Fibroblast of lung (primary cell): ENCODE measurements around the gene TMCC2. TPM values are rescaled to one million over a fixed set of nuclear protein-coding genes. Genes with fewer than 3 reads are reported as not detected.

Experiments
- DNase-seq, 2 donors: peaks; one replicate each; pipeline versions ENCODE4 v3.0.0 to v3.0.0-alpha.2; 2010; ENCODE audit warnings: low read depth in 2 of 2
- H2AFZ ChIP-seq: 2 replicates; pipeline ENCODE4 v1.5.1; 2012; ENCODE audit warnings: low read length, control low read depth, inconsistent platforms
- H3K27ac ChIP-seq: 2 replicates; pipeline ENCODE4 v1.5.1; 2011; ENCODE audit warnings: low read length, control low read depth; ENCODE audit not compliant: insufficient read depth
- H3K27me3 ChIP-seq: 2 replicates; pipeline ENCODE4 v1.5.1; 2011; ENCODE audit warnings: mild to moderate bottlenecking, low read length; ENCODE audit not compliant: control insufficient read depth, insufficient read depth
- H3K36me3 ChIP-seq: 2 replicates; pipeline ENCODE4 v1.5.1; 2011; ENCODE audit warnings: low read length; ENCODE audit not compliant: control insufficient read depth, insufficient read depth
- H3K4me1 ChIP-seq: 2 replicates; pipeline ENCODE4 v1.5.1; 2011; ENCODE audit warnings: low read length; ENCODE audit not compliant: control insufficient read depth, insufficient read depth; ENCODE audit errors: extremely low read depth
- H3K4me2 ChIP-seq: 2 replicates; pipeline ENCODE4 v1.5.1; 2011; ENCODE audit warnings: low read length, control low read depth; ENCODE audit not compliant: insufficient read depth; ENCODE audit errors: extremely low read depth
- H3K4me3 ChIP-seq, 4 experiments: fragments of 200-600 bp in 1 of 4; sonication (generic) in 1 of 4; replicated peaks in 1 of 4; 2 replicates each; pipeline ENCODE4 v1.5.1; 2011 to 2016; ENCODE audit warnings: low read length in 4 of 4, low read depth in 3 of 4, mild to moderate bottlenecking in 3 of 4, control low read depth in 2 of 4, inconsistent platforms in 1 of 4, mixed read lengths in 1 of 4; ENCODE audit not compliant: insufficient read depth in 1 of 4; ENCODE audit errors: control extremely low read depth in 1 of 4
- H3K79me2 ChIP-seq: 2 replicates; pipeline ENCODE4 v1.5.1; 2012; ENCODE audit warnings: mild to moderate bottlenecking, low read length, inconsistent platforms; ENCODE audit not compliant: control insufficient read depth, insufficient read depth
- H3K9ac ChIP-seq: 2 replicates; pipeline ENCODE4 v1.5.1; 2011; ENCODE audit warnings: mild to moderate bottlenecking, low read length, control low read depth; ENCODE audit not compliant: insufficient read depth
- H3K9me3 ChIP-seq: 2 replicates; pipeline ENCODE4 v1.5.1; 2012; ENCODE audit warnings: low read depth, low read length; ENCODE audit not compliant: control insufficient read depth, insufficient read depth
- H4K20me1 ChIP-seq: 2 replicates; pipeline ENCODE4 v1.5.1; 2011; ENCODE audit warnings: low read length; ENCODE audit not compliant: control insufficient read depth, insufficient read depth; ENCODE audit errors: extremely low read depth
- EZH2 ChIP-seq: IDR thresholded peaks from 2 replicates; pipeline ENCODE4 v1.5.1; 2012; ENCODE audit warnings: low read length, control low read depth, mild to moderate bottlenecking; ENCODE audit errors: missing control alignments
- polyA plus RNA-seq, 2 donors: library from polyadenylated mRNA; depleted of rRNA in 1 of 2; stranded (reverse) in 1 of 2; unstranded in 1 of 2; fragments of >200 nt; gene quantifications; 2 replicates each; pipeline ENCODE4 v1.2.1, GENCODE V29; 2011 to 2012; ENCODE audit warnings: missing spikeins in 1 of 2
- total RNA-seq: library from RNA; depleted of rRNA; stranded (reverse); fragments of >200 nt; gene quantifications from 2 replicates; pipeline ENCODE4 v1.2.1, GENCODE V29; 2014
- TF ChIP-seq, protein P1 (sequence below), 2 donors: IDR thresholded peaks in 1 of 2; conservative IDR thresholded peaks in 1 of 2; 1 replicate in 1 of 2; 2 replicates in 1 of 2; pipeline ENCODE4 v1.5.1; 2011 to 2012; ENCODE audit warnings: low read length in 2 of 2, control low read depth in 1 of 2, inconsistent platforms in 1 of 2, low read depth in 1 of 2, mild to moderate bottlenecking in 1 of 2

Gene TMCC2
- total and polyA plus RNA-seq, 2 donors (not counting 1 experiment from before 2014, with no cell fraction given), result 2.3 to 6.9 TPM

DNA sequence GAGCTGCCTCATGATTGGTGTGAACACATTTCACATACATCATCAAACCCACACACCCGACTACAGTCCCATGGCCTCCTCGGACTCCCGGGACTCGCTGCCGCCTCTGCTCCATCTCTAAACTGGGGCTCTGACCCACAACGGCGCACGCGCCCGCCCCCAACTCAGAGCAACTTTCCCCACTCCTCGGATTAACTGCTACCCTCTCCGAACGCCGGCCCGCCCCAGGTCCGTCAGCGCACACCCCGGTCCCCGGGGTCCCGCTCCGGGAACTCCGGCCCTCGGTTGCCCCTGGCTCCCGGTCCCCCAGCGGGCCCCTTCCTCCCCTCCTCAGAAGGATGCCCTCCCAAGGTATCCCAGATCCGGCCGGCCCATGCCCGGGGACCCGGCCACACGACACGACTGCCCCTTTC lies 17.0 kb upstream of the TMCC2 start:
- no peaks in the 10 kb centered on the region for H4K20me1 ChIP-seq
- no peaks in the 10 kb centered on the region for H3K36me3 ChIP-seq
- H3K4me3 ChIP-seq, result peak overlapping the region; percentile 84 to 97 (median 90)
- no peaks in the 10 kb centered on the region for H3K4me1 ChIP-seq
- peak in 1 of 2 donors; percentile 37 for DNase-seq
- no peaks in the 10 kb centered on the region for H3K9me3 ChIP-seq
- peaks cover 49% of the 10 kb centered on the region for H3K79me2 ChIP-seq
- peak overlapping the region; percentile 70 for H2AFZ ChIP-seq
- H3K4me2 ChIP-seq, result peak overlapping the region; percentile 84
- peak overlapping the region; percentile 94 for H3K27ac ChIP-seq
- H3K9ac ChIP-seq, result peak overlapping the region; percentile 97
- H3K27me3 ChIP-seq, result no peaks in the 10 kb centered on the region
- TF ChIP-seq EZH2, result no peak
- TF ChIP-seq, protein P1, sequence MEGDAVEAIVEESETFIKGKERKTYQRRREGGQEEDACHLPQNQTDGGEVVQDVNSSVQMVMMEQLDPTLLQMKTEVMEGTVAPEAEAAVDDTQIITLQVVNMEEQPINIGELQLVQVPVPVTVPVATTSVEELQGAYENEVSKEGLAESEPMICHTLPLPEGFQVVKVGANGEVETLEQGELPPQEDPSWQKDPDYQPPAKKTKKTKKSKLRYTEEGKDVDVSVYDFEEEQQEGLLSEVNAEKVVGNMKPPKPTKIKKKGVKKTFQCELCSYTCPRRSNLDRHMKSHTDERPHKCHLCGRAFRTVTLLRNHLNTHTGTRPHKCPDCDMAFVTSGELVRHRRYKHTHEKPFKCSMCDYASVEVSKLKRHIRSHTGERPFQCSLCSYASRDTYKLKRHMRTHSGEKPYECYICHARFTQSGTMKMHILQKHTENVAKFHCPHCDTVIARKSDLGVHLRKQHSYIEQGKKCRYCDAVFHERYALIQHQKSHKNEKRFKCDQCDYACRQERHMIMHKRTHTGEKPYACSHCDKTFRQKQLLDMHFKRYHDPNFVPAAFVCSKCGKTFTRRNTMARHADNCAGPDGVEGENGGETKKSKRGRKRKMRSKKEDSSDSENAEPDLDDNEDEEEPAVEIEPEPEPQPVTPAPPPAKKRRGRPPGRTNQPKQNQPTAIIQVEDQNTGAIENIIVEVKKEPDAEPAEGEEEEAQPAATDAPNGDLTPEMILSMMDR (conservative IDR thresholded peaks at IDR 0.05 in 1 of 2, IDR thresholded peaks at IDR 0.05 in 1 of 2; ENCODE audit: low read depth in 1 of 2, low read length in 2 of 2), result no peak

DNA sequence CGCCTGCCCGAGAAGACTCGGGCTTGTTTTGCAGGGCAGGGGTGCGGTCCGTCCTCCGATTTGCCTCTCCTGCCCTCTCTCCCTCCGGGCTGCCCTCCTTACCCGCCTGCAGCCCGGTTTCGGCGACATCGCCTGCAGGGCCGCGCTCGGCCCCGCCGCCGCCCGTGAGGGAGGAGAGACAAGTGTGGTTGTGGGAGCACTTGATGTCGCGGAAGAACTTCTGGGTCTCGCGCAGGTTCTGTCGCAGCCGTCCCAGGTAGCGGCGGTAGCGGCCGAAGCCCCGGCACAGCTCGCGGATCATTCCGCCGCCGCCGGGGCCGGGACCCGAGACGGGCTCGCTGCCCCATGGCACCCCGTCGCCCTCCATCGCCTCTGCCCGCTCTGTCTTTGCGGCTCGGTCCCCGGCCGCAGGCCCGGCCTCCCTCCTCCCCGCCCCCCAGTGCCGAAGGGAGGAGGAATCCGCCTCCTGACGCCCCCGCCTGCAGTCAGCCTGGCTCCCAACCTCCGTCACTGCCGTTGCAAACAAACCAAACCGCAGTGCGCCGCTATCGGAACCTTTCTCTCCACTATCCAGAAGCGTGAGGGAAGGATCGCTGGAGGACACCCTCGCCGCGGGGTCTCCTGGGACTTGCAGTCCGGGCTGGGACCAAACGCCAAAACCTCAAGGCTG lies 16.4 kb upstream of the TMCC2 start, which contains the start of gene DSTYK:
TSS of gene DSTYK (minus strand) at position 534 of the 670 bp plus-strand sequence. CDS start at position 367, 167 bp downstream.
- peak within 1 kb of the TSS; percentile 87 for H2AFZ ChIP-seq
- H4K20me1 ChIP-seq, result no peaks in the 10 kb centered on the region
- no peaks in the 10 kb centered on the region for H3K4me1 ChIP-seq
- no peaks in the 10 kb centered on the region for H3K36me3 ChIP-seq
- H3K79me2 ChIP-seq, result peaks cover 47% of the 10 kb centered on the region
- H3K9ac ChIP-seq, result peak within 1 kb of the TSS; percentile 97
- H3K9me3 ChIP-seq, result no peaks in the 10 kb centered on the region
- peak within 1 kb of the TSS; percentile 84 to 97 (median 90) for H3K4me3 ChIP-seq
- TF ChIP-seq, protein P1 (conservative IDR thresholded peaks at IDR 0.05 in 1 of 2, IDR thresholded peaks at IDR 0.05 in 1 of 2; ENCODE audit: low read depth in 1 of 2, low read length in 2 of 2), result no peak
- no peak for TF ChIP-seq EZH2
- H3K27ac ChIP-seq, result peak within 1 kb of the TSS; percentile 94
- no peaks in the 10 kb centered on the region for H3K27me3 ChIP-seq
- peak within 1 kb of the TSS; percentile 84 for H3K4me2 ChIP-seq
- peak; percentile 97 to 98 for DNase-seq

DNA sequence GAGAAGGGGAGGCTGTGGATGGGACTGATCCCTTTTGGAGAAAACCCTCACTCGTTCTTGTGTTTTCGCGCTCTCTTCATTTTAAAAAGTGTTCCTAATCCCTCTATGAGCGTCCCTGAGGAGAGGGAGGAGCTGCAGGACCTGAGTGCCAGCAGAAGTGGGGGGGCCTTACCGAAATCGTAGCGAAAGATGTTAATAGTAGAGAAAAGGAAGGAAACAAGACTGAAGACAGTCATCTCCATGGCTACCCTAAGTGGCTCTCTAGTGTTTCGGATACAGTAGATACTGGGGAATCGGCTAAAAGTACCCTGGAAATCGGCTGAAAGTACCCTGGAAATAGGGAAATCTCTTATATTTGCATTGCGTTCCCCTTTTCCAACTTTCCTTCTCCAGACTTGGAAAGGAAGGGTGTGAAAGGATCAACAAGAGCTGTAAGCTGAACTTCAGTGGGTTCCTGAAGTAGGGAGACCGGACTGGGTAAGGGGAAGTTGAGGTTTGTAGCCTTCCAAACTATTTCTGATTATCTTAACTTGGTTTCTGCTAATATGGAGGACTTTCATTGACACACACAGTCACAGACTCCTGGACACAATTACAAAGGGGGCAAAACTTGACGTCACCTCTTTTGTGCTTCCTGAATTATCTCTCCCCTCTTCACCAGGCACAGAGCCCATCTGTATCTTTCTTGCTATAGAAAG lies 15.8 kb upstream of the TMCC2 start:
- TF ChIP-seq EZH2, result no peak
- TF ChIP-seq, protein P1 (conservative IDR thresholded peaks at IDR 0.05 in 1 of 2, IDR thresholded peaks at IDR 0.05 in 1 of 2; ENCODE audit: low read depth in 1 of 2, low read length in 2 of 2), result no peak
- H2AFZ ChIP-seq, result peak overlapping the region; percentile 87
- H3K79me2 ChIP-seq, result peaks cover 41% of the 10 kb centered on the region
- peak overlapping the region; percentile 53 for H3K4me2 ChIP-seq
- no peaks in the 10 kb centered on the region for H3K4me1 ChIP-seq
- no peak overlapping the region for H3K9ac ChIP-seq
- H3K9me3 ChIP-seq, result no peaks in the 10 kb centered on the region
- no peaks in the 10 kb centered on the region for H3K36me3 ChIP-seq
- H3K27me3 ChIP-seq, result no peaks in the 10 kb centered on the region
- peak overlapping the region in 3 of 4 experiments; percentile 84 to 97 (median 87) for H3K4me3 ChIP-seq
- no peaks in the 10 kb centered on the region for H4K20me1 ChIP-seq
- DNase-seq, result no peak
- peak overlapping the region; percentile 94 for H3K27ac ChIP-seq
